ENCODE results near the gene RBFA. TPM values are rescaled to one million over a fixed set of nuclear protein-coding genes. Genes with fewer than 3 reads are reported as not detected.

RBFA gene
- total and polyA plus RNA-seq, 2 experiments from 2014 or later, result 33.8 to 43.3 TPM

GRCh38 chr18:80041424-80041823, 7.2 kb downstream of the RBFA start:
- Mint-ChIP-seq H3K9me3 (no peaks in the 10 kb centered on the region), H3K4me1 (no peaks in the 10 kb centered on the region), H3K36me3 (ENCODE audit: low read depth) (peaks cover 68% of the 10 kb centered on the region), H3K27me3 (ENCODE audit: insufficient read depth, low read depth, poor library complexity) (peaks cover 3% of the 10 kb centered on the region), H3K27ac (no peak overlapping the region), H3K4me3 (no peak overlapping the region)
- Histone ChIP-seq H3F3A (replicated peaks; ENCODE audit: low read depth) (no peaks in the 10 kb centered on the region), H3K27ac (ENCODE audit: low read depth) (no peak overlapping the region), H2AFZ (no peak overlapping the region), H3K79me2 (replicated peaks; ENCODE audit: insufficient read depth) (peaks cover 35% of the 10 kb centered on the region), H3K9me2 (ENCODE audit: insufficient read depth) (no peaks in the 10 kb centered on the region), H3K4me1 (ENCODE audit: insufficient read depth) (no peaks in the 10 kb centered on the region), H3K4me2 (no peak overlapping the region), H3K27me3 (ENCODE audit: insufficient read depth) (no peaks in the 10 kb centered on the region), H4K20me1 (replicated peaks; ENCODE audit: insufficient read depth) (peaks cover 6% of the 10 kb centered on the region; the same call in 1 of the 2 replicates), H3K36me3 (ENCODE audit: insufficient read depth) (no peaks in the 10 kb centered on the region), H3K4me3 (no peak overlapping the region)
- no peak for DNase-seq (ENCODE audit: low spot score)
- no peak for ATAC-seq
- TF ChIP-seq EZH2 (IDR thresholded peaks at IDR 0.05; ENCODE audit: low read depth, unreplicated experiment), result no peak
- no peak for TF ChIP-seq ZNF331 (CRISPR knock-in tag; IDR thresholded peaks at IDR 0.05; ENCODE audit: low read depth)
- no peak for TF ChIP-seq NANOG (IDR thresholded peaks at IDR 0.05; ENCODE audit: borderline replicate concordance)
- no peak for TF ChIP-seq JUNB (IDR thresholded peaks at IDR 0.05; ENCODE audit: unreplicated experiment)
- no peak for TF ChIP-seq POLR2AphosphoS5 (IDR thresholded peaks at IDR 0.05; ENCODE audit: low read depth)
- no peak for TF ChIP-seq ZNF462 (CRISPR knock-in tag; IDR thresholded peaks at IDR 0.05)
- TF ChIP-seq, protein P1, sequence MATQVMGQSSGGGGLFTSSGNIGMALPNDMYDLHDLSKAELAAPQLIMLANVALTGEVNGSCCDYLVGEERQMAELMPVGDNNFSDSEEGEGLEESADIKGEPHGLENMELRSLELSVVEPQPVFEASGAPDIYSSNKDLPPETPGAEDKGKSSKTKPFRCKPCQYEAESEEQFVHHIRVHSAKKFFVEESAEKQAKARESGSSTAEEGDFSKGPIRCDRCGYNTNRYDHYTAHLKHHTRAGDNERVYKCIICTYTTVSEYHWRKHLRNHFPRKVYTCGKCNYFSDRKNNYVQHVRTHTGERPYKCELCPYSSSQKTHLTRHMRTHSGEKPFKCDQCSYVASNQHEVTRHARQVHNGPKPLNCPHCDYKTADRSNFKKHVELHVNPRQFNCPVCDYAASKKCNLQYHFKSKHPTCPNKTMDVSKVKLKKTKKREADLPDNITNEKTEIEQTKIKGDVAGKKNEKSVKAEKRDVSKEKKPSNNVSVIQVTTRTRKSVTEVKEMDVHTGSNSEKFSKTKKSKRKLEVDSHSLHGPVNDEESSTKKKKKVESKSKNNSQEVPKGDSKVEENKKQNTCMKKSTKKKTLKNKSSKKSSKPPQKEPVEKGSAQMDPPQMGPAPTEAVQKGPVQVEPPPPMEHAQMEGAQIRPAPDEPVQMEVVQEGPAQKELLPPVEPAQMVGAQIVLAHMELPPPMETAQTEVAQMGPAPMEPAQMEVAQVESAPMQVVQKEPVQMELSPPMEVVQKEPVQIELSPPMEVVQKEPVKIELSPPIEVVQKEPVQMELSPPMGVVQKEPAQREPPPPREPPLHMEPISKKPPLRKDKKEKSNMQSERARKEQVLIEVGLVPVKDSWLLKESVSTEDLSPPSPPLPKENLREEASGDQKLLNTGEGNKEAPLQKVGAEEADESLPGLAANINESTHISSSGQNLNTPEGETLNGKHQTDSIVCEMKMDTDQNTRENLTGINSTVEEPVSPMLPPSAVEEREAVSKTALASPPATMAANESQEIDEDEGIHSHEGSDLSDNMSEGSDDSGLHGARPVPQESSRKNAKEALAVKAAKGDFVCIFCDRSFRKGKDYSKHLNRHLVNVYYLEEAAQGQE (IDR thresholded peaks at IDR 0.05; ENCODE audit: unreplicated experiment), result no peak
- no peak for TF ChIP-seq EZH2phosphoT487 (IDR thresholded peaks at IDR 0.05; ENCODE audit: unreplicated experiment)
- no peak for TF ChIP-seq STAT1 (IDR thresholded peaks at IDR 0.05; ENCODE audit: unreplicated experiment)
- TF ChIP-seq, protein P2, sequence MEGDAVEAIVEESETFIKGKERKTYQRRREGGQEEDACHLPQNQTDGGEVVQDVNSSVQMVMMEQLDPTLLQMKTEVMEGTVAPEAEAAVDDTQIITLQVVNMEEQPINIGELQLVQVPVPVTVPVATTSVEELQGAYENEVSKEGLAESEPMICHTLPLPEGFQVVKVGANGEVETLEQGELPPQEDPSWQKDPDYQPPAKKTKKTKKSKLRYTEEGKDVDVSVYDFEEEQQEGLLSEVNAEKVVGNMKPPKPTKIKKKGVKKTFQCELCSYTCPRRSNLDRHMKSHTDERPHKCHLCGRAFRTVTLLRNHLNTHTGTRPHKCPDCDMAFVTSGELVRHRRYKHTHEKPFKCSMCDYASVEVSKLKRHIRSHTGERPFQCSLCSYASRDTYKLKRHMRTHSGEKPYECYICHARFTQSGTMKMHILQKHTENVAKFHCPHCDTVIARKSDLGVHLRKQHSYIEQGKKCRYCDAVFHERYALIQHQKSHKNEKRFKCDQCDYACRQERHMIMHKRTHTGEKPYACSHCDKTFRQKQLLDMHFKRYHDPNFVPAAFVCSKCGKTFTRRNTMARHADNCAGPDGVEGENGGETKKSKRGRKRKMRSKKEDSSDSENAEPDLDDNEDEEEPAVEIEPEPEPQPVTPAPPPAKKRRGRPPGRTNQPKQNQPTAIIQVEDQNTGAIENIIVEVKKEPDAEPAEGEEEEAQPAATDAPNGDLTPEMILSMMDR (conservative IDR thresholded peaks at IDR 0.05; ENCODE audit: low read depth in 2 of 2), result no peak
